Fibroblast of skin of abdomen (primary cell): ENCODE results near the gene SAP130.
"Not testable (repeated sequence)": the region's sequence is repeated elsewhere in the genome, so short reads cannot be mapped to it uniquely, and the experiment has no call there.

Experiments
- DNase-seq: peaks from one replicate; pipeline ENCODE4 v3.0.0-alpha.2; 2013

SAP130 gene

GRCh38 chr2:127951026-127951425 lies 76.8 kb downstream of the SAP130 start:
- no peak for DNase-seq

DNA sequence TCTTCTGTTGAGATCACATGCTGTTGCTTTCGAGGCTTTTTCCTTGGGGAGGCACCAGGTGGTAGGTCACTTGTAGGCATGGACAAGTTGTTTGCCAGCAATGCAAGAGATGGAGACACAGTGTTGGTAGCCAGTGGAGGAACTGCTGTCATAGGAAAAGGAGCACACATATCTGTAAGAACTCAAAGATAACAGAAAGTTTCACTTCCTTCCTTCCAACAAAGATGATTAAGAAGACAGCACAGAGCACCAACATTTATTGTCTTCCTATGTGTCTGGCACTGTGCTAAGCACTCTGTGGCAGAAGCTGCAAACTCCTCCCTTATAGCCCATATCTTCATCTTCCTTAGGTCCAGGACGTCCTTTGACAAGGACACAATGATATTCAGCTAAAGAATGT lies 77.6 kb downstream of the SAP130 start:
- DNase-seq, result no peak

DNA sequence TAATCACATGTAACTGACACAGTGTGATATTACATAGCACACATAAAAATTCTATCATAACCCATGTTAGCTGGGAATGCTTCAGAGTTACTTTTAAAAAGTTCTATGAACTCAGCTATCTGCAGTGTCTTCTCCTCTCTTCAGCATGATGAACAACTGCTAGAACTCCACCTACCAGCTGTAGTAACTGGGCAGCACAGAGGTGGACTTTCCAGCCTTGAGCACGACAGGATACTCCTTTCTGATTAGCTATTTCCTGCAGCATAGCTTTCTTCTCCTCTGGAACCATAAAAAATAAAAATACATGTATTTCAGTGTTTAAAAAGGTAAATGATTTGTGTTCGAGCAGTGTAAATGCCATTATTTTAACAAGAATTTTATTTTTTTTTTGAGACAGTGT lies 82.6 kb downstream of the SAP130 start:
- DNase-seq, result no peak

DNA sequence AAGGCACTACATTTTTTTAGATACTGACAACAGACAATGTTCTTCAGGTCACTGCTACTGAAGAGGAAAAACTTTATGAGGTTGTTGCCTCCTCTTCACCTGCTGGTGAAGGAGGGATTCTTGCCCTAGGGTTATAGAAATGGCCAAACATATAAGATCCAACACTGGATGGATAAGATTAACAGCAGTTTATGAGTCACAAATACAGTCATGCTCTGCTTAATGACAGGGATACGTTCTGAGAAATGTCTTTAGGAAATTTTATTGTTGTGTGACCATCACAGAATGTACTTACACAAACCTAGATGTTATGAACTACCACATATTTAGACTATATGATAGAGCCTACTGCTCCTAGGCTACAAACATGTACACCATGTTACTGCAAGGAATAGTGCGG lies 84.7 kb downstream of the SAP130 start:
- DNase-seq, result no peak

GRCh38 chr2:127942002-127942401 lies 85.9 kb downstream of the SAP130 start:
- no peak for DNase-seq

- DNase-seq, result no peak
Measured at GRCh38 chr2:127941461-127941860, 86.4 kb downstream of the SAP130 start.

GRCh38 chr2:127940641-127941040 lies 87.2 kb downstream of the SAP130 start:
- no peak for DNase-seq

- DNase-seq, result no peak
Measured at GRCh38 chr2:127935337-127935736, 92.5 kb downstream of the SAP130 start.

DNA sequence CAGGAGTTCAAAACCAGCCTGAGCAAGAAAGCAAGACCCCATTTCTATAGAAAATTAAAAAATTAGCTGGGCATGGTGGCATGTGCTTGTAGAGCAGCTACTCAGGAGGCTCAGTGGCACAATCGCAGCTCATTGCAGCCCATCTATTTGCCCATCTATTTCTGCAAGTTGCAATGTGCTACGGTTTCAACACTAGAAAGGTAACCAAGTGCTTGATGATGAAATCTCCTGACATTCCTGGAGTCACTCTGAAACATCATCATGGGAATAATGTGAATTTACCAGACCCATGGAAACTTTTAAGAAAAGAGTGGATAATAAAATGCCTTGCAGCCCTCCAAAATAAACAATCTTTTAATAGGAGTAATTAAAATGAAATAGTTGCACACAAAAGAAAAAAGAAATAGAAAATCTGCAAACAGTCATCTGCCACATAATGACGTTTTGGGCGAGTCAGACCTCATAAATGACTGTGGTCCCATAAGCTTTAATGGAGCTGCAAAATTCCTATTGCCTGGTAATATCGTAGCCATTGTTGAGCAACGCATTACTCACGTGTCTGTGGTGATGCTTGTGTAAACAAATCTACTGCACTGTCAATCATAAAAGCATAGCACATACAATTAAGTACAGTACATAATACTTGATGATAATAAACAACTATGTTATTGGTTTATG lies 95.5 kb downstream of the SAP130 start:
- DNase-seq, result peak; percentile 75

DNA sequence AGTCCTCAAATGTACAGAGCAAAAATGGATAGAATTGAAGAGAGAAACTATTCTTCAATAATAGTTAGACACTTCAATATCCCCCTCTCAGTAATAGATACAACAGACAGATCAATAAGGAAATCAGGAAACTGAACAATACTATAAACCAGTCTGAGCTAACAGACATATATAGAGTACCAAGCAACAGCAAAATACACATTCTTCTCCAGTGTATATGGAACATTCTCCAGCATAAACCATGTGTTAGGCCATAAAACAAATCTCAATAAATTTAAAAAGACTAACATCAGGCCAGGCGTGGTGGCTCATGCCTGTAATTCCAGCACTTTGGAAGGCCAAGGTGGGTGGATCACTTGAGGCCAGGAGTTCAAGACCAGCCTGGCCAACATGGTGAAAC lies 98.4 kb downstream of the SAP130 start:
- no peak for DNase-seq

GRCh38 chr2:127927384-127927783 lies 100.5 kb downstream of the SAP130 start:
- DNase-seq, result no peak

- DNase-seq, result peak; percentile 17
Measured at GRCh38 chr2:127917916-127918315, 109.9 kb downstream of the SAP130 start.

DNA sequence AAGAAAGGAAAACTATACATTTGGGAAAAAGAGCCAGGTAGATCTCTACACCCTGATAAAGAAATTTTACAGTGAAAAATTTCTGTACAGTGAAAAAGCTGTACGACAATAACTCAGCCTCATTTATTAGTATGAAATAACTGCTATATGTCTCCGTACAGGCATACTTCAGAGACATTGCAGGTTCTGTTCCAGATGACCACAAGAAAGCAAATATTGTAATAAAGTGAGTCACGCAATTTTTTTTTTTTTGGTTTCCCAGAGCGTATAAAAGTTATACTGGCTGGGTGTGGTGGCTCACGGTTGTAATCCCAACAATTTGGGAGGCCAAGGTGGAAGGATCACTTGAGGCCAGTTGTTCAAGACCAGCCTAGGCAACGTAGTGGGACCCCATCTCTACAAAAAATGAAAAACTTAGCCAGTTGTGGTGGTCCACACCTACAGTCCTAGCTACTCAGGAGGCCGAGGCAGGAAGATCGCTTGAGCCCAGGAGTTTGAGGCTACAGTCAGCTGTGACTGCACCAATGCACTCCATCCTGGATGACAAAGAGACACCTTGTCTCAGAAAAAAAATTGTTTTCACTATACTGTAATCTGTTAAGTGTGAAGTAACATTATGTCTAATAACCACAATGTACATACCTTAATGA lies 113.9 kb downstream of the SAP130 start:
- no peak for DNase-seq

DNA sequence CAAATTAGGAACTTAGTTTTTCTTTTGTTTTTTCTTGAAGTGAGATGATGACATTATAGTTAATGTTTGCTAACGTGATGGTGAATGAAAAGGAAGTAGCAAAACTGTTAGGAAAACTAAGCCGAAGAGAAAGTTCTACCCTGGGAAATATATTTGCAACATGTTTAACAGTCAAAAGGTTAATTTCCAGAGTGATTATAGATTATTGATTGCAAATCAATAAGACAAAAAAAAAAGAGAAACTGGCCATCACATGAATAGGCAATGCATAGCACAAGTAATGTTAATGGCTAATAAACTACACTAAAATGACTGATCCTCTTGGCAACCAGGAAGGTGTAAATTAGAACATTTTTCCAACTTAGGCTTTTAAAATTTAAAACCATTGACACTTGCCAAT lies 116.1 kb downstream of the SAP130 start:
- no peak for DNase-seq

DNA sequence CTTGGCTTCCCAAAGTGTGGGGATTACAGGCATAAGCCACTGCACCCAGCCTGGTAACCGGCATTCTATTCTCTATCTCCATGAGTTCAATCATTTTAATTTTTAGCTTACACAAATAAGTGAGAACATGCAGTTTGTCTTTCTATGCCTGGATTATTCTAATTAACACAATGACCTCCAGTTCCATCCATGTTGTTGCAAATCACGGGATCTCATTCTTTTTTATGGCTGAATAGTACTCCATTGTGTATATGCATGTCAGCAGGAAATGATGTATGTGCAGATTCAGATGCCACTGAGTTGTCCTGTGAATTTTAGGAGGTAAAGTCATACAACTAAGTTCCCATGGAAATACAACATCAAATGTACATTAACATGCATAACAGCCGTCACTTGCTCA lies 117.4 kb downstream of the SAP130 start:
- DNase-seq, result no peak

DNA sequence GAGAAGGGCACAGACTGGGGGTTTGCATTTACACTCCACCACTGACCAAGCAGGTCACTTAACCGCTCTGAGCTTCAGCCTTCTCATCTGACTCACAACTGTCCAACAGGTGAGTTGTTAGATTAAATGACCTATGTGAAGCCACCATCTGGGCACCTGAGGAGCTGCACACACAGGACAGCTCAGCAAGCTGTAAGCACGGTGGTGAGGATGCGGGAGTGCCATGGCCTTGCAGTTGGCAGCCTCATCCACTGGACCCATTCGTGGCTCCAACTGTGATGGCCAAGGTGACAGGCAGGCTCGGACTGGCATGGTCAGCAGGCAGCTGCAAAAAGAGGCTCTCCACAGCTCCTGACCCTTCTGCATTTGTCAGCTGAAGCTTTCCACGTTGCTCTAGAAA lies 118.8 kb downstream of the SAP130 start:
- no peak for DNase-seq

DNA sequence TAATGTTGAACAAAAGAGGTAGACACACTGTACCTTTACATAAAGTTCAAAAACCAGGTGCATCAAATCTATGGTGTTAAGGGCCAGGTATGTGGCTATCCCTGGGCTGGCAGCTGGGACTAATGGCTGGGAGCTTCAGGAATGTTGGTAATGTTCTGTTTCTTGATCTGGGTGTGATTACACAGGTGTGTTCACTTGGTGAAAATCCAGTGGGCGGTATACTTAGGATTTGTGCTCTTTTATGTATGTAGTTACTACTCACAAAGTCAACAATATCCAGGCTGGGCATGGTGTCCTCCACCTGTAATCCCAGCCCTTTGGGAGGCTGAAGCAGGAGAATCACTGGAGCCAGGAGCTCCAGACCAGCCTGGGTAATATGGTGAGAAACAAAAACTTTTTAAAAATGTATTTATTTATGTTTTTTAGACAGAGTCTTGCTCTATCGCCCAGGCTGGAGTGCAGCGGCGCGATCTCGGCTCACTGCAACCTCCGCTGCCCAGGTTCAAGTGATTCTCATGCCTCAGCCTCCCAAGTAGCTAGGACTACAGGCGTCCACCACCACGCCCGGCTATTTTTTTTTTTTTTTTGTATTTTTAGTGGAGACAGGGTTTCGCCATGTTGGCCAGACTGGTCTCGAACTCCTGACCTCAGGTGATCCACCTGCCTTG lies 120.0 kb downstream of the SAP130 start:
- not testable (repeated sequence) for DNase-seq

GRCh38 chr2:127906206-127906926 lies 121.5 kb downstream of the SAP130 start:
- DNase-seq, result no peak

DNA sequence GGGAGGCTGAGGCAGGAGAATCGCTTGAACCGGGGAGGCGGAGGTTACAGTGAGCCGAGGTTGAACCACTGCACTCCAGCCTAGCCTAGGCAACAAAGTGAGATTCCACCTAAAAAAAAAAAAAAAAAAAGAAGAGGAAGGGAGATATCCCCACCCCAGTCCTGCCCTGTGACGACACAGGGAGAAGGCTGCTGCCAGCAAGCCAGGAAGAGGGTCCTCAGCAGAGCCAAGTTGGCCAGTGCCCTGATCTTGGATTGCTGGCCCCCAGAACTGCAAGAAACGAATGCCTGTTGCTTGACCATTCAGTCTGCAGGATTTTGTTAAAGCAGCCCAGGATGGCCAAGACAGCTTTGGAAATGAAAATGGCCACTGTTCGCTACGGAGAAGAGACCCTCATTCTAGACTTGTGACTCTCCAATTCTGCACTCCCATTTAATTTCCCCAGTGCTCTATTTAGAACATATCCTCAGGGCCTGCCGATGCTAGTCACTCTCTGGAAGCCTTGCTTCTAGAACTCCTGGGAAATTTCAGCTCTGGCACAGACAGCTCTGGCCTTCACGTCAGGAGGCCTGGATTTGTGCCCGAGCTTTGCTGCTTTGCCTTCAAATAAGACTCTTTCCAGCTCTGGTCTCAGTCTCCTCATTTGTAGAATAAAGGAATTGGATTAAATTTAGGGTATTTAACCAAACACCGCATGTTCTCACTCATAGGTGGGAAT lies 126.4 kb downstream of the SAP130 start:
- no peak for DNase-seq

DNA sequence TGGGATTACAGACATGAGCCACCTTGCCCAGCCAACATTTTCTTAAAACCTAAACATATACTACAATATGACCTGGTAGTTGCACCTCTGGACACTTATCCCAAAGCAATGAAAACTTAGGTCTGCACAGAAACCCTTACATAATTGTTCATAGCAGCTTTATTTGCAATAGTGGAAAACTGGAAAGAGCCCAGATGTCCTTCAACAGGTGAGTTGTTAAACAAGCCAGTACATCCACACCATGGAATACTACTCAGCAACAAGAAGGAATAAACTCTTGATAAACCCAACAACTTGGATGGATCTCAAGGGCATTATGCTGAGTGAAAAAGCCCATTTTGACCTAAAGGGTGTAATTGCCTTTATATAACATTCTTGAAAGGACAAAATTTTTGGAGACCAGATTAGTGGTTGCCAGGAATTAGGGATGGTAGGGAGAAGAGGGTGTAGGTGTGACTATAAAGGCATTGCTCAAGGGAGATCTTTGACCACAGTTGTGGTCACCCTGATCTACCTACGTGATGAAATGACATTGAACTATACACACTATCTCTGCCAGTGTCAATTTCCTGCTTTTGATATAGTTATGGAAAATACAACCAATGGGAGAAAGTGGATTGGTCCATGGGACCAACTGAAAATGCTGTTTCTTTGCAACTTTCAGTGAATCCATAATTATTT lies 130.2 kb downstream of the SAP130 start:
- DNase-seq, result no peak

GRCh38 chr2:127893494-127893893 lies 134.4 kb downstream of the SAP130 start:
- no peak for DNase-seq

DNA sequence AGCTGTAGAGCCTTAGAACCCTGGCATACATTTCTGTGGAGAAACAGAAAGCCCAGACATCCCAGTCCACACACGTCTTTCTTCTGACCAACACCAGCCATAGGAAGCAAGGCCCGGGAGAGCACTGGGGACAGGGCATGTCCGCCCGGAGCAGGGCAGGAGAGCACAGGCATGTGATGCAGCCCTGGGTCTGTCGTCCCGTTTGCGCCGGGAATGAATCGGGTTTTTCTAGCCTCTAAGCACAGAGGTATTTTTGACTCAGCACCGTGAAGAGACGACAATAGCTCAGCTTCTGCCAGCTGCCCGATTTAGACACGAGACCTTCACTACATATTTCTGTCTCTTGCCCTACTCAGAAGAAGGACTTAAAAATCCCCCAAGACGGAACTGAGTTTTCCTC lies 134.8 kb downstream of the SAP130 start:
- DNase-seq, result no peak
